IMR-90 (cell line): Measurements from ENCODE around the gene PRR12.

Experiments used
- POLR2A ChIP-seq: IDR thresholded peaks from 2 replicates; pipeline ENCODE4 v1.6.1; 2012; ENCODE audit warnings: mild to moderate bottlenecking, low read depth, low read length
- TF ChIP-seq, protein P1 (sequence below): conservative IDR thresholded peaks from 2 replicates; pipeline ENCODE4 v1.5.1; 2012; ENCODE audit warnings: mild to moderate bottlenecking, low read depth, low read length, improper control_type of control experiment

DNA sequence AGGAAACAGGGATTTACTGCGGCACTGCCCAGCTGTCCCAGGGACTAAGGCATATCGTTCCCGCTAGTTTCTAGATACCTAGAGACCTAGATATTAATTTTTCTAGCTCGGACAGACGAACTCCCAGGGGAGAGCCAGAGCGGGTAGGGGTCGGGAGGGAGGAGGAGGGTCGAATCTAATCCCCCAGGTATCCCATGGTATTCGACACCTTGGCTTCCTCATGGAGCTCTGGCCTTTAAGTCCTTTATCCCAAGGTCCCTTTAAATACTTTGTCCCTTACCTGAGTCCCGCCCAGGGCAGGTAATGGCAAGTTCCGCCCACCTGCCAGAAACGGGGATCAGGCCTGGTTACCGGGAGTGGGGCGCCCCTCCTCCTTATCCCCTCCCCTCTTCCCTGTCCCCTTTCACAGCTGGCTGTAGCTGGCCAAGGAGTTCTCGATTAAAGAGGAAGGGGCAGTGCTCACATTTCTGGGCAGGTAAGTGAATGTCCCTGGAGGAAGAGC lies 9.9 kb upstream of the PRR12 start, which contains the start of gene PRRG2:
- no peak for TF ChIP-seq POLR2A
- TF ChIP-seq, protein P1, sequence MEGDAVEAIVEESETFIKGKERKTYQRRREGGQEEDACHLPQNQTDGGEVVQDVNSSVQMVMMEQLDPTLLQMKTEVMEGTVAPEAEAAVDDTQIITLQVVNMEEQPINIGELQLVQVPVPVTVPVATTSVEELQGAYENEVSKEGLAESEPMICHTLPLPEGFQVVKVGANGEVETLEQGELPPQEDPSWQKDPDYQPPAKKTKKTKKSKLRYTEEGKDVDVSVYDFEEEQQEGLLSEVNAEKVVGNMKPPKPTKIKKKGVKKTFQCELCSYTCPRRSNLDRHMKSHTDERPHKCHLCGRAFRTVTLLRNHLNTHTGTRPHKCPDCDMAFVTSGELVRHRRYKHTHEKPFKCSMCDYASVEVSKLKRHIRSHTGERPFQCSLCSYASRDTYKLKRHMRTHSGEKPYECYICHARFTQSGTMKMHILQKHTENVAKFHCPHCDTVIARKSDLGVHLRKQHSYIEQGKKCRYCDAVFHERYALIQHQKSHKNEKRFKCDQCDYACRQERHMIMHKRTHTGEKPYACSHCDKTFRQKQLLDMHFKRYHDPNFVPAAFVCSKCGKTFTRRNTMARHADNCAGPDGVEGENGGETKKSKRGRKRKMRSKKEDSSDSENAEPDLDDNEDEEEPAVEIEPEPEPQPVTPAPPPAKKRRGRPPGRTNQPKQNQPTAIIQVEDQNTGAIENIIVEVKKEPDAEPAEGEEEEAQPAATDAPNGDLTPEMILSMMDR: no peak
